Raji (cell line): Measurements from ENCODE around the gene CAMKK2.

Experiments
- POLR2A ChIP-seq: IDR thresholded peaks from 2 replicates; pipeline ENCODE4 v1.6.1; 2011; ENCODE audit warnings: low read depth, low read length, control low read depth; ENCODE audit not compliant: insufficient read depth

The CAMKK2 gene

DNA sequence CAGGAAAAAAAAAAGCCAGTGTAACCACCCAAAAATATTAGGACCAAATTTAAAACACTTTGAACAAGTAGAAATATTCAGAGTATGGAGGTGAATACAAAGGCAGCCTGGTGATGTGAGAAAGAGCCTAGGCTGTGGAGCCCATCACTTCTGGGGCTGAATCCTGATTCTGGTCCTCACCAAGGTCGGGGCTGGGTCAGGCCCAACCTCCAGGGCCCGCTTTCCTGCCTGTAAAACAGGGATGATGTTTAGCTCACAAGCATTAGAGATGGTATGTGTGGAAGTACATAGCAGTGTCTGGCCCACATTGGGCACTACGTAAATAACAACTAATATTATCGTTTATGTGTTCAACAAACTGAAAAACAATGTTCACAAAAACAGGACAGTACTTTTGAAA is 7.8 kb upstream of the CAMKK2 start:
- TF ChIP-seq POLR2A = no peak

DNA sequence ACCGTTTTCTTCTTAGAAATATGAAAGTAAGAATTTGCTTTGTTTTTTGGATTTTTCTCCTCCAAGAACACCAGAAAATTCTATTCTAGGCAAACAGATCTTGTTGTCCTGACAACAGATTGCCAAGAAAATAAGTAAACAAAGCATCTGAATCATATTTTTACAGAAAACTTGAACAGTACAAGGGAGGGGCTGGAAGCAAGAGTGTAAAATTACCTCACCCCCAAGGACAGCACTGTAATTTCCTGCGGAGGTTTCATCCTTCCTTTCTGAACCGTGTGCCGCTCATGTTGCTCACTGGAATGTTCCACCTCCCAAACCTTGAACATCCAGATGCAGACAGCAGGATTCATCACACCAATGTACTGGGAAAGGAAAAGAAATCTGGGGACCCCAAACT is 5.4 kb upstream of the CAMKK2 start:
- TF ChIP-seq POLR2A = no peak

DNA sequence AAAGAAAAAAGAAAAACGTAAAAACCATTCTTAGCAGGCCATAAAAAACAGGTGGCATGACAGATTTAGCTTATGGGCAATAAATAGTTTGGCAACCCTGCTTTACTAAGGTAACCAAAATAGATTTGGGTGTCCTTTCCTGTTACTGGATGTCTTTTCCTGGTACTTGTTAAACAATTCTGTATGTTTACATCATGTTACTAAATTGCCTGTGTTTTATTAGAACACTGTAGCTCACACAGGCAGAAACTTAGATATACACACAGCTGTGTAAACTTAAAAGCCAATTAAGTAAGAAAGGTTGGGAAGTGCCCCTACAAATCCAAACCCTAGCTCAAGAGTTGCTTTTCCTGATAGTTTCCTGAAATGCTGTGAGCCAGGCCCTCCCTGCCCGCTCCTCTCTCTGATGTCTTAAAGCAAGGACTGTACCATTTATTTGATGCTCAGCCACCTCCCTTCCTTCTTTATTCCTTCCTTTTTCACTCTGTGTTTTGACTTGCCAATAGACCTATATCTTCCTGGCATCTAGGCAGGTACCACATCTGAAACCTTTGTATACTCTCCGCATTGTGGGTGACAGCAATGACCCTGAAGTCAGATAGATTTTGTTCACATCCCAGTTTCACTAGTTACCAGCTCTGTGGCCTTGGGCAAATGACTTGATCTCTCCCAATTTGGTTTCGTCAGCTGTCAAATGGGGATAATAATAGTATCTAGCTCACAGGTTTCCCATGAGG is 3.7 kb upstream of the CAMKK2 start:
- no peak for TF ChIP-seq POLR2A

DNA sequence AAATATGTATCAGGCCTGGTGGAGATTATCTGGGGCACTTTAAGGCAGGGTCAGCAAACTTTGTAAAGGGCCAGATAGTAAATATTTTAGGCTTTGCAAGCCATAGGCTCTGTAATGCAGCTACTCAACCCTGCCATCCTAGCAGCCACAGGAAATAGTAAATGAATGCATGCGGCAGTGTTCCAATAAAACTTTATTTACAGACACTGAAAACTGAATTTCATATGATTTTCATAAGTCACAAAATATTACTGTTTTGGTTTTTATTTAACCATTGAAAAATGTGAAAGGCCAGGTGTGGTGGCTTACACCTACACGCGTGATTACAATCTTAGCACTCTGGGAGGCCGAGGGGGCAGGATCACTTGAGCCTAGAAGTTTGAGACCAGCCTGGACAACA is 3.2 kb upstream of the CAMKK2 start:
- TF ChIP-seq POLR2A = no peak

DNA sequence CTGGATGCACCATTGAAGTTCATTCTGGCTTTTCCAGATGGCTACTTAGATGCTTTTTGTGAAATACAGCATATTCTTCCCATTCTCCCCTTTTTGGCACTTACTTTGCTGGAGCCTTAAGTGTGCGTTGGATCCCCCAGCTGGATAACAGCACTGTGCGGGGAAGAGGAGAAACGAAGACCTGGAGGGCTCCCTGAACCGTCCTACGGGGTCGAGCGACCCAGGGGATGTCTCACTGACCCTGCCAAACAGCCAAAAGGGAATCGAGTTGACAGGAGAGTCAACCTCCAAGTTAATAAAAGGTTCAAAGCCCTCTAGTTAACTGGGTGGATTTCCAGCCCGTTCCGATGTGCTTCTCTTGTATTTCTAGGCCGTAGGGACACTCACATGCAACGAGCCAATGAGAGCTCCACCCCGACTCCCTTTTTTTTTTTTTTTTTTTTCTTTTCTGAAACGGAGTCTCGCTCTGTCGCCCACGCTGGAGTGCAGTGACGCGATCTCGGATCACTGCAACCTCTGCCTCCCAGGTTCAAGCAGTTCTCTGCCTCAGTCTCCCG is 1.0 kb upstream of the CAMKK2 start:
- no peak for TF ChIP-seq POLR2A

DNA sequence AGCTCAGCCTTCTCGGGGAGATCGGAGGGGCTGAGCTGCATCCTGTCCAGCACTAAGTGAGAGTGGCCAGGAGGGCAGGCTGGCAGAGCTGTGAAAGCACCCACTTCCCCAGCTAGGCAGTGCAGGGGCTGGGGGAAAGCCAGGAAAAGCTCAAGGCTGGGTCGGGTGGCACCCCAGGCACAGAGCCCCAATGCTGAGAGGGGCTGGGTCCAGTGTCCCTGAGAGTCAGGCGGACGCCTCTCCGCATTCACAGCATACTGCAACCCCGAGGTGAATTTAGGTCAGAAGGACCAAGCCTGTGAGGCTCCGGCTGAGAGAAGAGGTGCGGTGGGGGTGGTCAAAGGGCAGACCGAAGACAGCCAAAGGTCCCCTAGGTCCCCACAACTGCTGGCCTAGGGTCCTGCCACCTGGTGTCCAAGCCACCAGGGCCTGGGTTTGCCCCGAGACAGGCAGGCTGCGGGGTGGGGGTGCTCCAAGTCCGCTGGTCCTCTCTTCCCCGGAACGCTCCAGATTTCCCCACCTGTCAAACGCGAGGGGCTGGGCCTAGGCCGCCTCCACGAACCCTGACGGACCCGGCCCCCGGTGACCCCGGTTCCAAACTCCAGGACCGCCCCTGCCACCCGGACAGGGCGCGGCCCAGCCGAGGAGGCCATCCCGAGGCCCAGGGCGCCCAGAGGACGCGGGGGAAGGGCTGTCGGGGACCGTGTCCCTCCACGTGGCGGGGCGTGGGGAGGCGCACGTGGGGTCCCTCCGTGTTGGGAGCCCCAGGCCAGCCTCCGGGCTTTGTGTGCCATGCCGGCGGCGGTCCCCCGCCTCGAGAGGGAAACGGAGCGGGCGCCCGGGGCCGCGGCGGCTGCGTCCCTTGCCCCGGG is 527 bp downstream of the CAMKK2 start:
- TF ChIP-seq POLR2A = no peak; the same call in 1 of the 2 replicates

DNA sequence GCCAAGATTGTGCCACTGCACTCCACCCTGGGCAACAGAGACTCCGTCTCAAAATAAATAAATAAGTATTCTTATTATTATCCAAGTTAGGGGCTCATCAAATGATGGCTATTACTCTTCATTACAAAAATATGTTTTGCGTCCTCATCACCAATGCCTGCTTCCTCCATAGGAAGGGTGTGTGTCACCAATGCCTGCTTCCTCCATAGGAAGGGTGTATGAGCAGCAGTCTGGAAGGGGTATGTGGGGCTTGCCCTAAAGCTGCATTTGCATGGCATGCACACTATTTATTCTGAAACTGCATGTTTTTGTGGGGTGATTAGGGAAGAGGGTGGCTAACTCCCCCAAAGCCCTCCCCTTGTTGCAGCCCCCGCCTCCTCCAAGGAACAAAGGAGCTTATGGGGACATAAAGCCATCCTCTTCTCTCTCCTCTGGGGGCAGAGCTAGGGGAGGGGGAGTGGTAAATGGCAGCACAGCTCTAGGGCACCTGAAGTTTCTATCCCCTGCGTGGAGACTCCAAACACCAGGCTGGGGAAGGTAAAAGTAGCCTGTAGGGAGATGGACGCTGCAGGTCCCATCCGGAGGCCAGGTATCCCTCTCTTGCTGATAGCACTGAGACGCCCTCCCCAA is 1.3 kb downstream of the CAMKK2 start:
- TF ChIP-seq POLR2A = no peak; the same call in 1 of the 2 replicates

DNA sequence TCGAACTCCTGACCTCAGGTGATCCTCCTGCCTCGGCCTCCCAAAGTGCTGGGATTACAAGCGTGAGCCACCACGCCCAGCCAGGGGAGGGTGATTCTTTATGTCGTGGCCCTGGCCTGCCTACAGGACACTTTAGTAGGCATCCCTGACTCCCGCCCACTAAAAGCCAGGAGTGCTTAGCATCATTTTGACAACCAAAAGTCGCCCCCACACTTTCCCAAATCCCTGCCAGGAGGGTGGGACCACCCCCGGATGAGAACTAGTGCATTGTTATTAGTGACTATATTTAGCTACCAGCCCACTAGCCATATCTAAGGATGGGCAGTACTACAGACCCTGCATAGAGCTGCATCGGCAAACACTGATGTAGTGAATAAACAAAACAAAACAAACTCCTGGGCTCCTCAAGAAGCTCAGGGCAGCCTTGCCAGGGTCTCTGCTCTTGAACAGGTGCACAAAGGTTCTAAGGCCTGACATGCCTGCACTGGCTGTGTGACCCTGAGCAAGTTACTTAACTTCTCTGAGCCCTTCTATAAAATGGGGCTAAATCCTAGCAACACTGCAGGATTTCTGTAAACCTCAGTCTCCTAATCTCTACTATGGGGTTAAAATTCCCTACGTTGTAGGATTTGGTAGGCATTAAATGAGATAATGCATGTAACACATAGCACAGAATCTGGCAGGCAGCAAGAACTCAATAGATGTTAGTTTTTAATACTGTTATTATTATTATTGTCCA is 2.2 kb downstream of the CAMKK2 start:
- TF ChIP-seq POLR2A = no peak

DNA sequence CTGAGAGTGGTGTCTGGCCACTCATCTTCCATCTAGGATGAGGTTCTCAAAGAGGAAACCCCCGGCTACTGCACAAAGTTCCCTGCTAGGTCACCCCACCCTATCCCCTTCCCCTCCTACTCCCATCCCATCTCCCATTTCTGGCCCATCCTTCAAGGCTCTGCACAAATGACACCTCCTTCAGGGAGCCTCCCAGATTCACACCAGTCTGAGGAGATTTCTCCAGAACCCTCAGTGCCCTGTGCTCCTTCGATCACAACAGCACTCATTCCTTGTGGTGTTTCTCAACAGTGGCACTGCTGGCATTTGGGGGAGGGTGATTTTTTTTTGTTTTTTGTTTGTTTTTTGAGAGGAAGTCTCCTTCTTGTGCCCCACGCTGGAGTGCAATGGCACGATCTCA is 2.9 kb downstream of the CAMKK2 start:
- no peak for TF ChIP-seq POLR2A

DNA sequence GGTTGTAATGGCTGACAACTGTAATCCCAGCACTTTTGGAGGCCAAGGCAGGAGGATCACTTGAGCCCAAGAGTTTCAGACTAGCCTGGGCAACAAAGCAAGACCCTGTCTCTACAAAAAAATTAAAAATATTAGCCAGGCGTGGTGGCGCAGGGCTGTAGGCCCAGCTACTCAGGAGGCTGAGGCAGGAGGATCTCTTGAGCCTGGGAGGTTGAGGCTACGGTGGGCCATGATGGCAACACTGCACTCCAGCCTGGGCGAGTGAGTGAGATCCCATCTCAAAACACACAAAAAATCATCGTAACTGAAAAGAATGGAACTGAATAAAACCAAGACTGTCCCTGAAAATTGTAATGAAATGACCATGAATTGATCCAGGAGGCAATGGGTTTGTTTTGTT is 6.1 kb downstream of the CAMKK2 start:
- no peak for TF ChIP-seq POLR2A

DNA sequence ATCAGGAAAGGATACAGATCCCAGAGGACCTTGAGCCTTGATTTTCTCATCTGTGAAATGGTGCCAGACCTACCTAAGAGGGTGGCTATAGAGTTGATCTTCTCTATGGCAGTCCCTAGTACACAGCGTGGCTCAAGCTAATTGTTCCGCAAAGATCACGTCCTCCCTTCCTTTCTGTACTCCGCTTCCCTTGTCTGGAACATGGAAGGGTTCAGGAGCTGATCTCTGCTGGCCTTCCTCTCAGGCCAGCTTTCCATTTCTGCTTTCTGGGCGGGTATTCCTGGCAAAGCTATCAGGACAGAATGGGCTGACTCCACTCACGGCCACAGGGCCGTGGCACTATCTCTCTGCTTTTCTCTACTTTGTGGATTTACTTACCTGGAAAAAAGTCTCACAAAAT is 6.5 kb downstream of the CAMKK2 start:
- no peak for TF ChIP-seq POLR2A

DNA sequence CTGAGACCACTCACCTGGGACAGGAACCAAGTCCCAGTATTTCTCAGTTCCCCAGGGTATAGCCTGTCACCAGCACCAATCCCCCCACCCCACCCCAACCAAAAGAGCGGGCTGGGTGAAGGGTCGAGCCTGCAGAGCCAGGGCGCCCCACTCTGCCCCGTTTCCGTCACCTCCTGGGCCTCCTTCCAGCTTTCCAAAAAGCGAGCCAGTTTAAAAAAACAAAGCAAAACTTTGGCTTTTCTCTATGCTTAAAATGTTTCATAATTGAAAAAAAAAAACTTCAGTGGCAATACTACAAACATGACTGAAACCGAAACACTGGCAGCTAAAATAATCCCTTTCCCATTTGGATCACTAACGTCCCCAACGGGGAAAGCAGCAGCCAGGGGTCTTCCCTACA is 7.5 kb downstream of the CAMKK2 start:
- TF ChIP-seq POLR2A = no peak

DNA sequence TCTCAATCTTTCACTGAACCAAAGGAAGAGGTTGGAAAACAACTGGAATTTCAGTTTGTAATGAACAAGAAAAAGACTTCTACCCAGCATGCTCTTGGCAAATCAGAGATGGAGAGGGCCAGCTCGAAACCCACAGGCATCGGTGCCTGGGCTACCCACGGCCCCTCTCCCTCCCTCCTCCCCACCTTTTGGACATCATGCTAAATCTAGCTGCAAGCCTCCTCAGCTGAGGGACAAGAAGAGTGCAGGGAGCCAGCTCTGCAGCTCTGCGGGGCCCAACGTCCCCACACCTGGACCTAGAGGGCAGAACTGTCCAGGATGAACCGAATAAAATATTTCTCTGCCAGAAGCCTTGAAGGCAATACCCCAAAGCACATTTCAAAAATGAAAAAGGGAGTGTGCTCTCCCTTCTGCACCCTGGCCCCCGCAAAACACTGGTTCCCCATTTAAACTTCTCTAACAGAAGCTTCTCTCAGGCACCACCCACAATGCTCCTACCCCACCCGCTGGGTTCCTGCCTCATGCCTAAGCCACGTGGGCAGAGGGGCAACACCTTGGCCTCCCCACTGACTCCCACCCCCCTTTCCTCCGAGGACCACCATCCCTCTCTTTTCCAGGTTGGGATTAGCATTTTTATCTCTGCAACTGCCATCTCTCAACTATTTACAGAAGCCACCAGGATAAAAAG is 8.2 kb downstream of the CAMKK2 start:
- TF ChIP-seq POLR2A = no peak

DNA sequence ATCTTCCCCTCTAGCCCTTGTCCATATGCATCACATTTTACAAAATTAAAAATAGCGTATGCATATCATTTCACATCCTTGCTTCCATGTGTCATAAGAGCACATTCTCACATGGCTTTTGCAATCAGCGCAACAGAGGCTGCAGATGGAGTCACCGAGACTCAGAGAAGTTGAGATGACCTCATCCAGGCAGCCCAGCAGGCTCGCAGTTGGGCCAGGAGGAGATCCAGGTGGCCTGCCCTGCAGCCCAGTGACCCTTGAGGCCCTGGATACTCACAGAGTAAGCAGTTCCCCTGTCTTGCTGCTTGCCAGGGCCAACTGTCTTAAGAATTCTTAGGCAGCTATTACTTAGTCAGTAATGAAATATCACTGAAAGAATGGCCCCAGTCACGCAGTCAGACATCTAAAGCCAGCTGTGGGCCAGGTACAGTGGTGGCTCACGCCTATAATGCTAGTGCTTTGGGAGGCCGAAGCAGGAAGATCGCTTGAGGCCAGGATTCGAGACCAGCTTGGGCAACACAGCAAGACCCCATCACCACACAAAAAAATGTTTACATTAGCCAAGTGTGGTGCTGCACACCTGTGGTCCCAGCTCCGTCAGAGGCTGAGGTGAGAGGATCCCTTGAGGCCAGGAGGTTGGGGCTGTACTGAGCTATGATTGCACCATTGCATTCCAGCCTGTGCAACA is 9.1 kb downstream of the CAMKK2 start:
- TF ChIP-seq POLR2A = no peak
